Endothelial cell of umbilical vein (primary cell): ENCODE data around the gene PIK3CB. TPM values are rescaled to one million over a fixed set of nuclear protein-coding genes. Genes with fewer than 3 reads are reported as not detected.

Experiments used
- BruUV-seq: library from RNA; stranded (reverse); fragments of 400-500 nt; replicated peaks from 2 replicates; lab custom pipeline; 2021; lab: Mats Ljungman, UMichigan
- CTCF ChIA-PET: fragments of 300-600, 350-600 bp; sonication (Branson Sonifier 250); formaldehyde crosslinking; loops from one replicate; lab custom pipeline; 2021; ENCODE audit warnings: antibody characterized with exemption, inconsistent platforms; lab: Charles Lee
- POLR2A ChIA-PET: fragments of 300-600, 350-600 bp; sonication (Branson Sonifier 250); formaldehyde crosslinking; loops from one replicate; lab custom pipeline; 2021; ENCODE audit warnings: antibody characterized with exemption, inconsistent platforms; lab: Charles Lee
- DNase-seq: peaks from one replicate; pipeline ENCODE4 v3.0.0-alpha.2; 2011; ENCODE audit warnings: low read depth, low spot score
- FAIRE-seq: peaks from 2 replicates; lab custom pipeline; 2011; peaks lifted over from hg19 to GRCh38; lab: Jason Lieb, UNC
- H2AFZ ChIP-seq: 2 replicates; pipeline ENCODE4 v1.6.0; 2012; ENCODE audit warnings: low read depth, low read length, control low read depth, inconsistent platforms
- H3K27ac ChIP-seq: 2 replicates; pipeline ENCODE4 v1.5.1; 2011; ENCODE audit warnings: low read depth, mild to moderate bottlenecking, control low read depth, low read length, moderate library complexity; ENCODE audit not compliant: insufficient read depth
- H3K27me3 ChIP-seq, 2 experiments: 2 replicates each; pipeline versions ENCODE4 v1.6.0 to v1.6.1; 2011; ENCODE audit warnings: low read length in 2 of 2, mixed read lengths in 1 of 2; ENCODE audit not compliant: control insufficient read depth in 2 of 2, insufficient read depth in 2 of 2
- H3K36me3 ChIP-seq, 2 experiments: 2 replicates in 1 of 2; 3 replicates in 1 of 2; pipeline ENCODE4 v1.5.1; 2011; ENCODE audit warnings: low read length in 2 of 2, mild to moderate bottlenecking in 1 of 2, moderate library complexity in 1 of 2; ENCODE audit not compliant: control insufficient read depth in 2 of 2, insufficient read depth in 2 of 2; ENCODE audit errors: extremely low read depth in 1 of 2
- H3K4me1 ChIP-seq: 3 replicates; pipeline ENCODE4 v1.5.1; 2011; ENCODE audit warnings: mild to moderate bottlenecking, low read length; ENCODE audit not compliant: control insufficient read depth, insufficient read depth; ENCODE audit errors: extremely low read depth
- H3K4me2 ChIP-seq: 2 replicates; pipeline ENCODE4 v1.6.1; 2011; ENCODE audit warnings: low read length, control low read depth, mixed read lengths; ENCODE audit not compliant: insufficient read depth
- H3K4me3 ChIP-seq, 3 experiments: fragments of 200-600 bp in 1 of 3; sonication (generic), shearing (Covaris generic) in 1 of 3; replicated peaks in 1 of 3; 2 replicates each; pipeline ENCODE4 v1.5.1; 2011 to 2016; ENCODE audit warnings: control low read depth in 3 of 3, low read length in 3 of 3, mild to moderate bottlenecking in 2 of 3, inconsistent platforms in 1 of 3, low read depth in 1 of 3, moderate library complexity in 1 of 3; ENCODE audit not compliant: insufficient read depth in 1 of 3
- H3K79me2 ChIP-seq: 2 replicates; pipeline ENCODE4 v1.6.0; 2012; ENCODE audit warnings: low read length, inconsistent platforms; ENCODE audit not compliant: control insufficient read depth, insufficient read depth
- H3K9ac ChIP-seq: replicated peaks from 2 replicates; pipeline ENCODE3; 2011; ENCODE audit warnings: low read length, control low read depth; ENCODE audit not compliant: insufficient read depth; ENCODE audit errors: extremely low read depth
- H3K9me1 ChIP-seq: replicated peaks from 3 replicates; pipeline ENCODE4 v1.6.0; 2011; ENCODE audit warnings: mild to moderate bottlenecking, low read length; ENCODE audit not compliant: control insufficient read depth, insufficient read depth; ENCODE audit errors: extremely low read depth
- H3K9me3 ChIP-seq: replicated peaks from 2 replicates; pipeline ENCODE4 v1.5.1; 2012; ENCODE audit warnings: low read length, inconsistent platforms; ENCODE audit not compliant: control insufficient read depth, insufficient read depth
- H4K20me1 ChIP-seq: replicated peaks from 2 replicates; pipeline ENCODE3; 2011; ENCODE audit warnings: mild to moderate bottlenecking, low read length; ENCODE audit not compliant: control insufficient read depth, insufficient read depth; ENCODE audit errors: extremely low read depth
- EZH2 ChIP-seq: IDR thresholded peaks from 2 replicates; pipeline ENCODE4 v1.6.1; 2012; ENCODE audit warnings: borderline replicate concordance, low read depth, mild to moderate bottlenecking, moderate library complexity, low read length, inconsistent platforms; ENCODE audit not compliant: severe bottlenecking
- FOS ChIP-seq: IDR thresholded peaks from 2 replicates; pipeline ENCODE4 v1.6.1; 2011; ENCODE audit warnings: mild to moderate bottlenecking, low read length, moderate library complexity, borderline replicate concordance; ENCODE audit not compliant: insufficient read depth
- GATA2 ChIP-seq: IDR thresholded peaks from 2 replicates; pipeline ENCODE4 v1.7.0; 2011; ENCODE audit warnings: low read depth, mild to moderate bottlenecking, moderate library complexity, mixed read lengths, low read length; ENCODE audit not compliant: insufficient read length, insufficient read depth
- JUN ChIP-seq: IDR thresholded peaks from 2 replicates; pipeline ENCODE4 v1.6.1; 2011; ENCODE audit warnings: borderline replicate concordance, low read depth; ENCODE audit not compliant: insufficient read length, insufficient read depth
- POLR2A ChIP-seq: IDR thresholded peaks from 2 replicates; pipeline ENCODE4 v1.6.1; 2012; ENCODE audit warnings: low read depth, mild to moderate bottlenecking, control low read depth, low read length
- POLR2AphosphoS5 ChIP-seq: IDR thresholded peaks from 2 replicates; pipeline ENCODE4 v1.6.1; 2012; ENCODE audit warnings: low read depth, mild to moderate bottlenecking, control low read depth, low read length, moderate library complexity; ENCODE audit not compliant: insufficient read depth
- dilution Hi-C: fragments of 300-500 bp; cut with MboI; formaldehyde crosslinking; loops from one replicate; pipeline ENCODE4 v1.15.0; 2019; ENCODE audit warnings: low sequenced_read_pairs; ENCODE audit not compliant: extremely low pct_ligation_motif_present
- intact Hi-C: fragments of 100-400 bp; cut with micrococcal nuclease; formaldehyde crosslinking; loops from one replicate; pipeline ENCODE4 v1.10.0; 2022
- polyA plus RNA-seq, 4 experiments: library from polyadenylated mRNA; depleted of rRNA in 3 of 4; stranded (reverse) in 3 of 4; unstranded in 1 of 4; fragments of >200 nt; gene quantifications; 2 replicates each; pipeline versions ENCODE4 v1.2.1 to v1.2.3, GENCODE V29; 2011 to 2012; ENCODE audit warnings: missing spikeins in 1 of 4
- total RNA-seq: library from RNA; stranded (reverse); gene quantifications from 2 replicates; pipeline ENCODE4 v1.2.3, GENCODE V29; 2021
- TF ChIP-seq, protein P1 (sequence below): IDR thresholded peaks from 2 replicates; pipeline ENCODE4 v1.6.1; 2011; ENCODE audit not compliant: insufficient read depth, insufficient read length

PIK3CB gene
- total and polyA plus RNA-seq, 2 donors (not counting 3 experiments of a cell fraction or from before 2014, with no cell fraction given): 9.0 to 29.8 TPM

DNA sequence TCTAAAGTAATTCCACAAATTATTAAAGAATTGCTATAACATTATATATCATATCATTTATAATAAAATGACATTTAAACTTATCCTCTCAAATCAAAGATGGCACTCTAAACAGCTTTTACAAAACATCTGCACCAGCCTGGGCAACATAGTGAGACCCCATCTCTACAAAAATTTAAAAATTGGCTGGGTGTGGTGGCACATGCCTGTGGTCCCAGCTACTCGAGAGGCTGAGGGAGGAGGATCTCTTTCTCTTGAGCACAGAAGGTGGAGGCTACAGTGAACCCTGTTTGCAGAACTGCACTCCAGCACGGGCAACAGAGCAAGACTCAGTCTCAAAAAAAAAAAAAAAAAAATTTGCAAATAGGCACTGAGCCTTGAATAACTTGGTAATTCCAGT, 63.1 kb downstream of the PIK3CB start:
- ChIA-PET CTCF (no interaction called here), POLR2A (no interaction called here)
- dilution Hi-C loops: no loop called here
- peaks cover 13% of the 10 kb centered on the region for H3K79me2 ChIP-seq
- H3K9me1 ChIP-seq: no peaks in the 10 kb centered on the region
- BruUV-seq: no TSS peak
- no peaks in the 10 kb centered on the region for H3K9me3 ChIP-seq
- H3K36me3 ChIP-seq: peaks cover 0 to 5% of the 10 kb centered on the region in 2 experiments
- FAIRE-seq (no peak), DNase-seq (no peak)
- H3K27ac ChIP-seq: no peak overlapping the region
- no peak for TF ChIP-seq FOS
- no peak for TF ChIP-seq EZH2
- H3K9ac ChIP-seq: no peak overlapping the region
- no peaks in the 10 kb centered on the region for H3K27me3 ChIP-seq
- H3K4me3 ChIP-seq: no peak overlapping the region
- H2AFZ ChIP-seq: no peak overlapping the region
- no peak overlapping the region for H3K4me2 ChIP-seq
- intact Hi-C loops: no loop called here
- no peaks in the 10 kb centered on the region for H4K20me1 ChIP-seq
- peaks cover 17% of the 10 kb centered on the region for H3K4me1 ChIP-seq

DNA sequence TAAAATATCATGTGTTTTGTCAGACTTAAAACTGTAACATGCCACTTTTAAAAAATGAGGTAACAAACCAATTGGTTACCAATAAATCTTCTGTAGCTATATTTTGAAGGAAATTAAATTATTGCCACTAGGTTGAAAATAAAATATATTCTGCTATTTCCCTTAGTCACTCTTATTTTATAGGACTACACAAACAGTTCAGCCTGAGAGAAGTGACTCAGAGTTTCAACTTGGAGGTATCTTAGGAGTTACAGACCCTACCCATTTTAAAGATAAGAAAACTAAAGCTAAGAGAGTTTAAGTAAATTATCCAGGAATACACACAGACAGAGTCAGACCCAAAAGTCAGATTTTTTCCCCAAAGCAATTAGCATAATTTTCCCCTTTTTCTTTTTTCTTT, 65.1 kb downstream of the PIK3CB start:
- POLR2A ChIA-PET: no interaction called here

More for the DNA sequence above, 65.1 kb downstream of the PIK3CB start:
- Histone ChIP-seq H3K9ac (no peak overlapping the region), H3K9me1 (no peaks in the 10 kb centered on the region), H4K20me1 (no peaks in the 10 kb centered on the region), H3K4me1 (peaks cover 7% of the 10 kb centered on the region), H2AFZ (no peak overlapping the region), H3K27ac (no peak overlapping the region), H3K36me3 (peaks cover 0 to 5% of the 10 kb centered on the region in 2 experiments), H3K9me3 (no peaks in the 10 kb centered on the region), H3K27me3 (no peaks in the 10 kb centered on the region), H3K79me2 (peaks cover 9% of the 10 kb centered on the region), H3K4me3 (no peak overlapping the region), H3K4me2 (no peak overlapping the region)
- no peak for DNase-seq
- no TSS peak for BruUV-seq
- no peak for TF ChIP-seq JUN
- TF ChIP-seq EZH2: no peak
- TF ChIP-seq, protein P1, sequence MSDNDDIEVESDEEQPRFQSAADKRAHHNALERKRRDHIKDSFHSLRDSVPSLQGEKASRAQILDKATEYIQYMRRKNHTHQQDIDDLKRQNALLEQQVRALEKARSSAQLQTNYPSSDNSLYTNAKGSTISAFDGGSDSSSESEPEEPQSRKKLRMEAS: no peak
- TF ChIP-seq GATA2: no peak
- TF ChIP-seq POLR2AphosphoS5: no peak
- peak; percentile 13 for TF ChIP-seq FOS
- TF ChIP-seq POLR2A: no peak
- CTCF ChIA-PET: no interaction called here
- FAIRE-seq: no peak
- dilution Hi-C loops (no loop called here), intact Hi-C loops (no loop called here)
